ENCODE data around the gene SFXN5. TPM values are rescaled to one million over a fixed set of nuclear protein-coding genes. Genes with fewer than 3 reads are reported as not detected.
"Not testable (repeated sequence)": the region's sequence is repeated elsewhere in the genome, so short reads cannot be mapped to it uniquely, and the experiment has no call there.

Gene SFXN5
- total RNA-seq, 1 donor from 2014 or later: 9.5 TPM

- DNase-seq (ENCODE audit: low spot score): no peak
- Mint-ChIP-seq H3K27me3 (ENCODE audit: insufficient read depth) (peaks cover 20% of the 10 kb centered on the region), H3K4me1 (ENCODE audit: low read depth) (peaks cover 34% of the 10 kb centered on the region), H3K27ac (peak overlapping the region; percentile 53), H3K4me3 (peak overlapping the region; percentile 87), H3K36me3 (ENCODE audit: low read depth) (peaks cover 10% of the 10 kb centered on the region), H3K9me3 (no peaks in the 10 kb centered on the region)
- intact Hi-C loops (cut with micrococcal nuclease): loop anchor here (1.0 to 5.0 kb wide), 7 partner anchors 77 to 1385 kb away; partner anchors contain the start of genes EGR4, INO80B and SPR
Observed at GRCh38 chr2:73069855-73070642, 1.5 kb downstream of the SFXN5 start.

DNA sequence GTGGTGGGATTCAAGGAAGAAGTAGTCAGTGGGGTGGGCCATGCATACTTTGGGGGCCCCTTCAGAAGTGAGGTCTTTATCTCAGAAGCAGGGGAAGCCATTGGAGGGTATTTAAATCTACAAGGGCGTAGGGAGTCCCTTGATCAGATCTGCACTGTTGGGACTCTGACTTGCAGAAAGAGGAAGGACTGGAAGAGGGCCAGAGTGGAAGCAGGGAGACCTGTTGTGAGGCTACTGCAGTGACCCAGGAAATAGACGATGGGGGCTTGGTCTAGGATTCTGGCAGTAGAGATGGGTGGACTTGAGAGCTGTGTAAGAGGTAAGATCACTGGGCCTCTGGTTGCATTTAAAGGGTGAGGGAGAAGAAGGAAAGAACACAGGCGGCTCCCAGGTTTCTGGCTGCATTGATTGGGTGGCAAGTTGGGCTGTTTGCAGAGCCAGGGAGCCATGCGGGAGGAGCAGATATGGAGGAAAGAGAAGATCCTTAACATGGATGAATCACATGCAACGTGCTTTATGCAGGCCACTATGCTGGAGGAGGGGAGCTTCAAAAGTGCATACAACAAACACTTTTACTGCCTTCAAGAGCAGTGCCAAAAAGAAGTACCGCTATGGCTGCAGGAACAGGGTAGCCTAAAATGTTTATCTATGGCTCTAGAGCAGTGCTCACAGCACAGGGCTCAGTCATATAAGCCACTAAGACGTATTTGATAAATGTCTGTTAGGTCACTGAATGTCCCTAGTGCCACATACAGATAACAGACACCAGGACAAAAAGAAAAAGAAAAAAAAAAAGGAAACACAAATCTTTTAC, 2.3 kb downstream of the SFXN5 start:
- H3K4me1 Mint-ChIP-seq (ENCODE audit: low read depth): peaks cover 34% of the 10 kb centered on the region
- H3K27me3 Mint-ChIP-seq (ENCODE audit: insufficient read depth): peaks cover 20% of the 10 kb centered on the region
- peak overlapping the region; percentile 87 for H3K4me3 Mint-ChIP-seq
- no peaks in the 10 kb centered on the region for H3K9me3 Mint-ChIP-seq
- intact Hi-C loops (cut with micrococcal nuclease): no loop called here
- DNase-seq (ENCODE audit: low spot score): no peak
- H3K36me3 Mint-ChIP-seq (ENCODE audit: low read depth): peaks cover 10% of the 10 kb centered on the region
- H3K27ac Mint-ChIP-seq: peak overlapping the region; percentile 53

GRCh38 chr2:73068147-73068546, 3.4 kb downstream of the SFXN5 start:
- no peak overlapping the region for H3K4me3 Mint-ChIP-seq
- H3K27ac Mint-ChIP-seq: no peak overlapping the region
- H3K4me1 Mint-ChIP-seq (ENCODE audit: low read depth): peaks cover 34% of the 10 kb centered on the region
- H3K36me3 Mint-ChIP-seq (ENCODE audit: low read depth): peaks cover 8% of the 10 kb centered on the region
- H3K27me3 Mint-ChIP-seq (ENCODE audit: insufficient read depth): peaks cover 20% of the 10 kb centered on the region
- intact Hi-C loops (cut with micrococcal nuclease): no loop called here
- no peak for DNase-seq (ENCODE audit: low spot score)
- no peaks in the 10 kb centered on the region for H3K9me3 Mint-ChIP-seq

DNA sequence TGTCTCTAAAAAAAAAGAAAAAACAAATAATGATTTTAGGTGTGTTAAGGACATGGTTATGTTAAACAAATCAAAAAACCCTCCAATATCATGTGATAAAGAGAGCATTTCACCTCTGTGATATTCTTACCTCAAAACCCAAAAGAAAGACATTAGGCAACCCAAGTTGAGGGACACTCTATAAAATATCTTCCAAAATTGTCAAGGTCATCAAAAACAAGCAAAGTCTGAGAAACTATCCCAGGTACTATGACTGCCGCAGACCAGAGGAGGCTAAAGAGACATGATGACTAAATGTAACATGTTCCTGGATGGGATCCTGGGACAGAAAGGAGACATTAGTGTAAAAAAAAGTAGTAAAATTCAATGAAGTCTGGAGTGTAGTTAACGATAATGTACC, 4.5 kb downstream of the SFXN5 start:
- intact Hi-C loops (cut with micrococcal nuclease): no loop called here
- H3K36me3 Mint-ChIP-seq (ENCODE audit: low read depth): peaks cover 8% of the 10 kb centered on the region
- H3K27me3 Mint-ChIP-seq (ENCODE audit: insufficient read depth): peaks cover 20% of the 10 kb centered on the region
- H3K9me3 Mint-ChIP-seq: no peaks in the 10 kb centered on the region
- no peak overlapping the region for H3K27ac Mint-ChIP-seq
- H3K4me1 Mint-ChIP-seq (ENCODE audit: low read depth): peaks cover 30% of the 10 kb centered on the region
- H3K4me3 Mint-ChIP-seq: no peak overlapping the region
- no peak for DNase-seq (ENCODE audit: low spot score)

GRCh38 chr2:73065070-73065469, 6.4 kb downstream of the SFXN5 start:
- H3K27ac Mint-ChIP-seq; H3K36me3 Mint-ChIP-seq (ENCODE audit: low read depth); intact Hi-C loops (cut with micrococcal nuclease); H3K9me3 Mint-ChIP-seq; DNase-seq (ENCODE audit: low spot score); H3K4me3 Mint-ChIP-seq: not testable (repeated sequence)
- Mint-ChIP-seq H3K4me1 (ENCODE audit: low read depth) (peaks cover 24% of the 10 kb centered on the region), H3K27me3 (ENCODE audit: insufficient read depth) (peaks cover 17% of the 10 kb centered on the region)

- peaks cover 15% of the 10 kb centered on the region for H3K4me1 Mint-ChIP-seq (ENCODE audit: low read depth)
- H3K9me3 Mint-ChIP-seq: no peaks in the 10 kb centered on the region
- intact Hi-C loops (cut with micrococcal nuclease): no loop called here
- H3K27me3 Mint-ChIP-seq (ENCODE audit: insufficient read depth): peaks cover 8% of the 10 kb centered on the region
- DNase-seq (ENCODE audit: low spot score): no peak
- no peak overlapping the region for H3K27ac Mint-ChIP-seq
- peaks cover 3% of the 10 kb centered on the region for H3K36me3 Mint-ChIP-seq (ENCODE audit: low read depth)
- H3K4me3 Mint-ChIP-seq: no peak overlapping the region
Observed at GRCh38 chr2:73063909-73064875, 7.3 kb downstream of the SFXN5 start.

GRCh38 chr2:73063472-73063871, 8.0 kb downstream of the SFXN5 start:
- Mint-ChIP-seq H3K27ac (no peak overlapping the region), H3K4me3 (no peak overlapping the region), H3K9me3 (no peaks in the 10 kb centered on the region), H3K4me1 (ENCODE audit: low read depth) (peaks cover 8% of the 10 kb centered on the region), H3K27me3 (ENCODE audit: insufficient read depth) (peaks cover 2% of the 10 kb centered on the region), H3K36me3 (ENCODE audit: low read depth) (no peaks in the 10 kb centered on the region)
- intact Hi-C loops (cut with micrococcal nuclease): no loop called here
- DNase-seq (ENCODE audit: low spot score): no peak

DNA sequence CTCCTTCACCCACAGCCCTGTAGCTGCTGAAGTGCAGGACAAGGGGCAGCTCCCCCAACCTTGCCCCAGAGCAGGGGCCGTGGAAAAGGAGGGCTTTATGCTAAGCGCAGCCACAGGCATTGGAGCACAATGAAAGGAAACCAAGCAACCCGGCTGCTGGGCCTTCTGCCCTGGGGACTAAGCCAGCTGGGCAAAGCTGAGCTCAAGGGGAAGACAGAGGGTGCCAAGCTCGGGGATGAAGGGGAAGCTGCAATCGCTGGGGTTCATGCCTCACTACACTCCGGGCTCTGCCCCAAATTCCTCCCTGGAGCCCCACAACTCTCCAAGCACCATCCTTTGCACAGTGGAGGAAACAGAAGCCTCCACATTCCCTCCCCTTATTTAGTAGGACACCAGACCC, 12.4 kb downstream of the SFXN5 start:
- Mint-ChIP-seq H3K27me3 (ENCODE audit: insufficient read depth) (no peaks in the 10 kb centered on the region), H3K36me3 (ENCODE audit: low read depth) (peaks cover 4% of the 10 kb centered on the region), H3K27ac (no peak overlapping the region), H3K9me3 (no peaks in the 10 kb centered on the region), H3K4me1 (ENCODE audit: low read depth) (no peaks in the 10 kb centered on the region), H3K4me3 (no peak overlapping the region)
- no peak for DNase-seq (ENCODE audit: low spot score)
- intact Hi-C loops (cut with micrococcal nuclease): no loop called here

- no peak overlapping the region for H3K4me3 Mint-ChIP-seq
- no peaks in the 10 kb centered on the region for H3K9me3 Mint-ChIP-seq
- intact Hi-C loops (cut with micrococcal nuclease): no loop called here
- H3K36me3 Mint-ChIP-seq (ENCODE audit: low read depth): peaks cover 4% of the 10 kb centered on the region
- no peaks in the 10 kb centered on the region for H3K27me3 Mint-ChIP-seq (ENCODE audit: insufficient read depth)
- no peak for DNase-seq (ENCODE audit: low spot score)
- no peaks in the 10 kb centered on the region for H3K4me1 Mint-ChIP-seq (ENCODE audit: low read depth)
- no peak overlapping the region for H3K27ac Mint-ChIP-seq
Observed at GRCh38 chr2:73054980-73055379, 16.5 kb downstream of the SFXN5 start.

GRCh38 chr2:73053316-73054114, 18.0 kb downstream of the SFXN5 start:
- no peak overlapping the region for H3K4me3 Mint-ChIP-seq
- H3K9me3 Mint-ChIP-seq: no peaks in the 10 kb centered on the region
- H3K36me3 Mint-ChIP-seq (ENCODE audit: low read depth): peaks cover 4% of the 10 kb centered on the region
- DNase-seq (ENCODE audit: low spot score): no peak
- H3K4me1 Mint-ChIP-seq (ENCODE audit: low read depth): no peaks in the 10 kb centered on the region
- no peaks in the 10 kb centered on the region for H3K27me3 Mint-ChIP-seq (ENCODE audit: insufficient read depth)
- intact Hi-C loops (cut with micrococcal nuclease): no loop called here
- H3K27ac Mint-ChIP-seq: no peak overlapping the region

- no peaks in the 10 kb centered on the region for H3K27me3 Mint-ChIP-seq (ENCODE audit: insufficient read depth)
- no peaks in the 10 kb centered on the region for H3K4me1 Mint-ChIP-seq (ENCODE audit: low read depth)
- no peak for DNase-seq (ENCODE audit: low spot score)
- H3K27ac Mint-ChIP-seq: no peak overlapping the region
- no peaks in the 10 kb centered on the region for H3K36me3 Mint-ChIP-seq (ENCODE audit: low read depth)
- H3K9me3 Mint-ChIP-seq: no peaks in the 10 kb centered on the region
- intact Hi-C loops (cut with micrococcal nuclease): no loop called here
- no peak overlapping the region for H3K4me3 Mint-ChIP-seq
Observed at GRCh38 chr2:73050121-73050545, 21.4 kb downstream of the SFXN5 start.
